Effector memory CD4-positive, alpha-beta T cell (primary cell): ENCODE data around the gene SYPL2.
A peak's percentile ranks its signal among the peaks of the same experiment; 100 is the strongest.

Source experiments
- DNase-seq, 3 donors: peaks; one replicate each; pipeline ENCODE4 v3.0.0-alpha.2; 2020
- H3K27ac ChIP-seq: 2 replicates; pipeline ENCODE4 v1.7.0; 2013; ENCODE audit warnings: mild to moderate bottlenecking, low read length, moderate library complexity; ENCODE audit not compliant: insufficient read depth, poor library complexity, severe bottlenecking
- H3K27me3 ChIP-seq: replicated peaks from 2 replicates; pipeline ENCODE4 v1.7.0; 2013; ENCODE audit warnings: mild to moderate bottlenecking, low read length; ENCODE audit not compliant: insufficient read depth, control insufficient read depth, poor library complexity, severe bottlenecking
- H3K36me3 ChIP-seq: 2 replicates; pipeline ENCODE4 v1.7.0; 2013; ENCODE audit warnings: mild to moderate bottlenecking, low read length, moderate library complexity; ENCODE audit not compliant: control insufficient read depth, insufficient read depth
- H3K4me1 ChIP-seq: 2 replicates; pipeline ENCODE4 v1.7.0; 2013; ENCODE audit warnings: low read length, mild to moderate bottlenecking; ENCODE audit not compliant: control insufficient read depth, insufficient read depth, poor library complexity, severe bottlenecking
- H3K4me3 ChIP-seq: 2 replicates; pipeline ENCODE4 v1.7.0; 2013; ENCODE audit warnings: low read length, low read depth, mild to moderate bottlenecking; ENCODE audit not compliant: insufficient read depth, poor library complexity, severe bottlenecking
- H3K9me3 ChIP-seq: 2 replicates; pipeline ENCODE4 v1.7.0; 2013; ENCODE audit warnings: mild to moderate bottlenecking, low read length, moderate library complexity; ENCODE audit not compliant: control insufficient read depth

SYPL2 gene

GRCh38 chr1:109508873-109509175 lies 42.5 kb downstream of the SYPL2 start:
- H3K4me3 ChIP-seq = peak overlapping the region; percentile 71

GRCh38 chr1:109509176-109510134 lies 43.1 kb downstream of the SYPL2 start, which contains the start of gene AMIGO1:
Gene AMIGO1 (minus strand): TSS chr1:109509727. CDS start chr1:109508912, 815 bp downstream.
- no peaks in the 10 kb centered on the region for H3K9me3 ChIP-seq
- peaks cover 36% of the 10 kb centered on the region for H3K4me1 ChIP-seq
- peak within 1 kb of the TSS; percentile 58 for H3K27ac ChIP-seq
- peak within 1 kb of the TSS; percentile 71 for H3K4me3 ChIP-seq
- peak; percentile 22 to 45 (median 43) for DNase-seq
- no peaks in the 10 kb centered on the region for H3K27me3 ChIP-seq
- H3K36me3 ChIP-seq = no peaks in the 10 kb centered on the region

More at GRCh38 chr1:109508873-109509175, 42.5 kb downstream of the SYPL2 start:
- H3K27ac ChIP-seq = peak overlapping the region; percentile 58
- H3K9me3 ChIP-seq = no peaks in the 10 kb centered on the region
- H3K27me3 ChIP-seq = no peaks in the 10 kb centered on the region
- H3K4me1 ChIP-seq = peaks cover 42% of the 10 kb centered on the region
- DNase-seq = no peak
- H3K36me3 ChIP-seq = no peaks in the 10 kb centered on the region

GRCh38 chr1:109513110-109513710 lies 46.9 kb downstream of the SYPL2 start:
- DNase-seq = no peak
- Histone ChIP-seq H3K4me3 (no peak overlapping the region), H3K9me3 (no peaks in the 10 kb centered on the region), H3K4me1 (peaks cover 17% of the 10 kb centered on the region), H3K27ac (no peak overlapping the region), H3K27me3 (no peaks in the 10 kb centered on the region), H3K36me3 (no peaks in the 10 kb centered on the region)

- Histone ChIP-seq H3K27me3 (no peaks in the 10 kb centered on the region), H3K36me3 (no peaks in the 10 kb centered on the region), H3K4me3 (no peak overlapping the region), H3K4me1 (peaks cover 7% of the 10 kb centered on the region), H3K9me3 (no peaks in the 10 kb centered on the region), H3K27ac (no peak overlapping the region)
- no peak for DNase-seq
These were observed 48.5 kb downstream of the SYPL2 start for GRCh38 chr1:109514846-109515245.

GRCh38 chr1:109516872-109517271 lies 50.5 kb downstream of the SYPL2 start:
- Histone ChIP-seq H3K27me3 (no peaks in the 10 kb centered on the region), H3K4me3 (no peak overlapping the region), H3K9me3 (no peaks in the 10 kb centered on the region), H3K4me1 (no peaks in the 10 kb centered on the region), H3K36me3 (no peaks in the 10 kb centered on the region), H3K27ac (no peak overlapping the region)
- DNase-seq = no peak

GRCh38 chr1:109517337-109517736 lies 51.0 kb downstream of the SYPL2 start:
- Histone ChIP-seq H3K4me1 (no peaks in the 10 kb centered on the region), H3K36me3 (no peaks in the 10 kb centered on the region), H3K4me3 (no peak overlapping the region), H3K9me3 (no peaks in the 10 kb centered on the region), H3K27ac (no peak overlapping the region), H3K27me3 (no peaks in the 10 kb centered on the region)
- no peak for DNase-seq

- Histone ChIP-seq H3K9me3 (no peaks in the 10 kb centered on the region), H3K4me1 (no peaks in the 10 kb centered on the region), H3K36me3 (no peaks in the 10 kb centered on the region), H3K27me3 (no peaks in the 10 kb centered on the region), H3K4me3 (no peak overlapping the region), H3K27ac (no peak overlapping the region)
- DNase-seq = no peak
These were observed 54.9 kb downstream of the SYPL2 start for GRCh38 chr1:109521002-109521951.

- no peaks in the 10 kb centered on the region for H3K27me3 ChIP-seq
These were observed 55.7 kb downstream of the SYPL2 start for GRCh38 chr1:109522026-109522425.

GRCh38 chr1:109523706-109524105 lies 57.4 kb downstream of the SYPL2 start:
- no peaks in the 10 kb centered on the region for H3K36me3 ChIP-seq
- no peaks in the 10 kb centered on the region for H3K9me3 ChIP-seq
- no peaks in the 10 kb centered on the region for H3K27me3 ChIP-seq
- H3K27ac ChIP-seq = no peak overlapping the region
- DNase-seq = no peak
- H3K4me1 ChIP-seq = no peaks in the 10 kb centered on the region
- H3K4me3 ChIP-seq = no peak overlapping the region

More at GRCh38 chr1:109522026-109522425, 55.7 kb downstream of the SYPL2 start:
- Histone ChIP-seq H3K27ac (no peak overlapping the region), H3K36me3 (no peaks in the 10 kb centered on the region), H3K4me3 (no peak overlapping the region), H3K9me3 (no peaks in the 10 kb centered on the region), H3K4me1 (no peaks in the 10 kb centered on the region)
- DNase-seq = no peak
